Lung (tissue), 12 donors: ENCODE data around the gene DIP2C. TPM values are rescaled to one million over a fixed set of nuclear protein-coding genes. Genes with fewer than 3 reads are reported as not detected.

Source experiments
- ATAC-seq: fragments of 200-7000 bp; cut with Tn5 transposase; one replicate; pipeline ENCODE4 v1.9.1; 2020; ENCODE audit warnings: moderate number of reproducible peaks; ENCODE audit not compliant: insufficient read depth, low FRiP score
- DNase-seq, 3 donors: peaks; one replicate each; pipeline ENCODE4 v3.0.0-alpha.2; 2013 to 2017
- H3K27ac ChIP-seq, 2 donors: one replicate each; pipeline ENCODE4 v1.5.1; 2013; ENCODE audit warnings: mild to moderate bottlenecking in 2 of 2, moderate library complexity in 2 of 2, control low read depth in 1 of 2, inconsistent platforms in 1 of 2, low read depth in 1 of 2, low read length in 1 of 2
- H3K27me3 ChIP-seq, 3 donors: one replicate each; pipeline ENCODE4 v1.5.1; 2013; ENCODE audit warnings: low read length in 2 of 3; ENCODE audit not compliant: control insufficient read depth in 3 of 3, insufficient read depth in 3 of 3
- H3K36me3 ChIP-seq, 4 donors: one replicate each; pipeline ENCODE4 v1.5.1; 2013; ENCODE audit warnings: low read length in 4 of 4, mild to moderate bottlenecking in 1 of 4, moderate library complexity in 1 of 4; ENCODE audit not compliant: control insufficient read depth in 4 of 4, insufficient read depth in 4 of 4
- H3K4me1 ChIP-seq, 5 donors: one replicate each; pipeline ENCODE4 v1.5.1; 2013; ENCODE audit warnings: low read length in 5 of 5, mild to moderate bottlenecking in 2 of 5, moderate library complexity in 1 of 5; ENCODE audit not compliant: control insufficient read depth in 5 of 5, insufficient read depth in 5 of 5
- H3K4me3 ChIP-seq: one replicate; pipeline ENCODE4 v1.5.1; 2013; ENCODE audit warnings: mild to moderate bottlenecking, control low read depth, moderate library complexity
- H3K9ac ChIP-seq, 2 donors: one replicate each; pipeline ENCODE4 v1.5.1; 2013; ENCODE audit warnings: low read length in 2 of 2, control low read depth in 1 of 2; ENCODE audit not compliant: insufficient read depth in 1 of 2
- H3K9me3 ChIP-seq, 4 donors: one replicate each; pipeline ENCODE4 v1.5.1; 2013; ENCODE audit warnings: low read length in 3 of 4, mild to moderate bottlenecking in 1 of 4, moderate library complexity in 1 of 4; ENCODE audit not compliant: control insufficient read depth in 4 of 4, insufficient read depth in 3 of 4
- WGBS, 2 donors: extraction: QIAGEN DNeasy Blood & Tissue Kit; methylation state at CpG; one replicate each; pipeline ENCODE4 v1.1.7; 2013; 5-methylcytosine and 5-hydroxymethylcytosine counted together
- polyA plus RNA-seq, 2 donors: library from polyadenylated mRNA; stranded (reverse); fragments of 200-250 nt; gene quantifications; one replicate each; pipeline ENCODE4 v1.2.1, GENCODE V29; 2013
- total RNA-seq, 2 donors: library from RNA; depleted of rRNA in 1 of 2; stranded (reverse); fragments of >200 nt in 1 of 2; gene quantifications; one replicate each; pipeline ENCODE4 v1.2.1, GENCODE V29; 2014 to 2021
- TF ChIP-seq, protein P1 (sequence below): IDR thresholded peaks from 2 replicates; pipeline ENCODE4 v1.5.1; 2012; ENCODE audit warnings: mild to moderate bottlenecking; ENCODE audit errors: control extremely low read depth, extremely low read depth
- donor health status: control.
- donor health status: control.
- donor health status: Bipolar disorder and iron deficiency.
- donor health status: healthy.
- donor health status: DM: yes; HTN: yes; CAD: no.

Gene DIP2C
- total and polyA plus RNA-seq, 4 donors, result 3.6 to 20.0 (median 9.5) TPM

DNA sequence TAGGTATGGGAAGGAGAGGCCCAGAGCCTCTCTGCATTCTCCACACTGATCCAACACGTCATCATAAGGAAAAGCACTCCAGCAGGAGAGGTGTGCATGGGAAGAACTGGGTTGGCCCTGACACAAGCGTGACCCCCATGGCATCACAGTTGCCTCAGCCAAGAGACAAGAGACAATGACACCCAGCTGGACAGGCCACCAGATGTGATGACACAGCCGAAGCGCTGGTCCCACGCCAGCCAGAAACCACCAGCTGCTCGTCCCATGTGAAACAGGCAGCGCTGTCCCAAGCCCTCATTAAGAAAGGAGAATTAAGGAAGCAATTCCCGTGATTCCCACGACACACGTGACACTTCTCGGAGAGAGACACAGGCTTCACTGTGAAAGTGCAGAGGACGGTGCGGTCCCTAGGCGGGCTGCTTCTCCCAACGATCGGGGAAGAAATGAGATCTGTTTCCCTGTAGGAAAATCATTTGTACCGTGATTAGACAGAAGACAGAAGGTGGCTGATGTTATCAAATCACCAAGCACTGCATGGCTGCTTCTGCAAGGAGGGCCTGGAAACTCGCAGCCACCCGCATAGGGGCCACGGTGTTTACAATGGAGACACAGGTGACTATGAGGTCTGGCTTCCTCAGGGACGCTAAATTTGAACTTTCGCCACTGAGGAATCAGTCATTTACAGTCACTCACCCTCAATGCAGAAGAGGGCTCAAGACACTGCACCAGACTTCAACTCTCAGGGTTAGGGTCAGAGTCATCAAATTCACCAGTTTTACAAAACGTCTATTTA, 74.5 kb downstream of the DIP2C start:
- H3K4me1 ChIP-seq, result peaks cover 5 to 48% (median 37%) of the 10 kb centered on the region in 5 donors
- no peaks in the 10 kb centered on the region for H3K27me3 ChIP-seq
- no peaks in the 10 kb centered on the region for H3K36me3 ChIP-seq
- no peak overlapping the region for H3K4me3 ChIP-seq
- TF ChIP-seq, protein P1, sequence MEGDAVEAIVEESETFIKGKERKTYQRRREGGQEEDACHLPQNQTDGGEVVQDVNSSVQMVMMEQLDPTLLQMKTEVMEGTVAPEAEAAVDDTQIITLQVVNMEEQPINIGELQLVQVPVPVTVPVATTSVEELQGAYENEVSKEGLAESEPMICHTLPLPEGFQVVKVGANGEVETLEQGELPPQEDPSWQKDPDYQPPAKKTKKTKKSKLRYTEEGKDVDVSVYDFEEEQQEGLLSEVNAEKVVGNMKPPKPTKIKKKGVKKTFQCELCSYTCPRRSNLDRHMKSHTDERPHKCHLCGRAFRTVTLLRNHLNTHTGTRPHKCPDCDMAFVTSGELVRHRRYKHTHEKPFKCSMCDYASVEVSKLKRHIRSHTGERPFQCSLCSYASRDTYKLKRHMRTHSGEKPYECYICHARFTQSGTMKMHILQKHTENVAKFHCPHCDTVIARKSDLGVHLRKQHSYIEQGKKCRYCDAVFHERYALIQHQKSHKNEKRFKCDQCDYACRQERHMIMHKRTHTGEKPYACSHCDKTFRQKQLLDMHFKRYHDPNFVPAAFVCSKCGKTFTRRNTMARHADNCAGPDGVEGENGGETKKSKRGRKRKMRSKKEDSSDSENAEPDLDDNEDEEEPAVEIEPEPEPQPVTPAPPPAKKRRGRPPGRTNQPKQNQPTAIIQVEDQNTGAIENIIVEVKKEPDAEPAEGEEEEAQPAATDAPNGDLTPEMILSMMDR, result no peak
- H3K27ac ChIP-seq, result no peak overlapping the region
- ATAC-seq (no peak), DNase-seq (peak; percentile 42 to 46 (median 44))
- 89 to 90% methylated on average over 23 of the region's 23 CpGs for WGBS, 2 donors
- no peak overlapping the region for H3K9ac ChIP-seq
- H3K9me3 ChIP-seq, result no peaks in the 10 kb centered on the region

GRCh38 chr10:614139-614711, 75.2 kb downstream of the DIP2C start:
- ATAC-seq (no peak), DNase-seq (no peak)
- Histone ChIP-seq H3K27ac (no peak overlapping the region), H3K9me3 (no peaks in the 10 kb centered on the region), H3K36me3 (no peaks in the 10 kb centered on the region), H3K4me3 (no peak overlapping the region), H3K4me1 (peaks cover 5 to 48% (median 37%) of the 10 kb centered on the region in 5 donors), H3K9ac (no peak overlapping the region), H3K27me3 (no peaks in the 10 kb centered on the region)
- TF ChIP-seq, protein P1, result no peak
- WGBS, 2 donors, result 79 to 91% methylated on average over 15 of the region's 15 CpGs

- Histone ChIP-seq H3K27ac (peak overlapping the region in 1 of 2 donors; percentile 27), H3K9ac (no peak overlapping the region), H3K4me3 (no peak overlapping the region)
Measured at GRCh38 chr10:613271-614138, 76.0 kb downstream of the DIP2C start.

More at GRCh38 chr10:613271-614138, 76.0 kb downstream of the DIP2C start:
- TF ChIP-seq, protein P1, result no peak
- DNase-seq, result peak; percentile 71 to 87 (median 73)
- Histone ChIP-seq H3K4me1 (peaks cover 5 to 44% (median 37%) of the 10 kb centered on the region in 5 donors), H3K27me3 (no peaks in the 10 kb centered on the region), H3K9me3 (no peaks in the 10 kb centered on the region), H3K36me3 (no peaks in the 10 kb centered on the region)
- 65 to 84% methylated on average over 19 of the region's 19 CpGs for WGBS, 2 donors
- no peak for ATAC-seq
